ENCODE results near the gene ZNF607.
A peak's percentile ranks its signal among the peaks of the same experiment; 100 is the strongest.
"Not testable (repeated sequence)": the region's sequence is repeated elsewhere in the genome, so short reads cannot be mapped to it uniquely, and the experiment has no call there.

ZNF607 gene

GRCh38 chr19:37719111-37719926 lies at the start of gene ZNF607:
TSS of gene ZNF607 (minus strand) at chr19:37719761. CDS start at chr19:37711618, 8,143 bp downstream.
- DNase-seq (ENCODE audit: low read depth in 1 of 2, low spot score in 1 of 2) = peak; percentile 57 to 74

GRCh38 chr19:37763488-37763887 lies 43.9 kb upstream of the ZNF607 start:
- no peak for DNase-seq (ENCODE audit: low read depth in 1 of 2, low spot score in 1 of 2)

GRCh38 chr19:37757683-37758082 lies 38.1 kb upstream of the ZNF607 start:
- DNase-seq (ENCODE audit: low read depth in 1 of 2, low spot score in 1 of 2) = not testable (repeated sequence)

GRCh38 chr19:37738371-37738770 lies 18.8 kb upstream of the ZNF607 start:
- DNase-seq (ENCODE audit: low read depth in 1 of 2, low spot score in 1 of 2) = no peak

- DNase-seq (ENCODE audit: low read depth in 1 of 2, low spot score in 1 of 2) = no peak
These were observed 5.6 kb upstream of the ZNF607 start for GRCh38 chr19:37725181-37725580.

- no peak for DNase-seq (ENCODE audit: low read depth in 1 of 2, low spot score in 1 of 2)
These were observed 335 bp upstream of the ZNF607 start for GRCh38 chr19:37719927-37720265.

GRCh38 chr19:37718304-37718703 lies 1.3 kb downstream of the ZNF607 start:
- no peak for DNase-seq (ENCODE audit: low read depth in 1 of 2, low spot score in 1 of 2)

GRCh38 chr19:37716140-37716539 lies 3.4 kb downstream of the ZNF607 start:
- no peak for DNase-seq (ENCODE audit: low read depth in 1 of 2, low spot score in 1 of 2)

GRCh38 chr19:37706052-37706605 lies 13.4 kb downstream of the ZNF607 start:
- no peak for DNase-seq (ENCODE audit: low read depth in 1 of 2, low spot score in 1 of 2)

GRCh38 chr19:37699057-37699456 lies 20.5 kb downstream of the ZNF607 start:
- DNase-seq (ENCODE audit: low read depth in 1 of 2, low spot score in 1 of 2) = no peak

GRCh38 chr19:37698216-37698615 lies 21.3 kb downstream of the ZNF607 start:
- no peak for DNase-seq (ENCODE audit: low read depth in 1 of 2, low spot score in 1 of 2)

GRCh38 chr19:37695144-37695899 lies 24.2 kb downstream of the ZNF607 start:
- DNase-seq (ENCODE audit: low read depth in 1 of 2, low spot score in 1 of 2) = no peak

GRCh38 chr19:37692956-37693620 lies 26.5 kb downstream of the ZNF607 start:
- DNase-seq (ENCODE audit: low read depth in 1 of 2, low spot score in 1 of 2) = no peak

- peak; percentile 51 to 62 for DNase-seq (ENCODE audit: low read depth in 1 of 2, low spot score in 1 of 2)
These were observed 27.6 kb downstream of the ZNF607 start for GRCh38 chr19:37691881-37692504.

GRCh38 chr19:37683520-37683919 lies 36.0 kb downstream of the ZNF607 start:
- DNase-seq (ENCODE audit: low read depth in 1 of 2, low spot score in 1 of 2) = no peak

GRCh38 chr19:37669450-37669914 lies 50.1 kb downstream of the ZNF607 start:
- DNase-seq (ENCODE audit: low read depth in 1 of 2, low spot score in 1 of 2) = no peak

- DNase-seq (ENCODE audit: low read depth in 1 of 2, low spot score in 1 of 2) = not testable (repeated sequence)
These were observed 62.4 kb downstream of the ZNF607 start for GRCh38 chr19:37657157-37657556.

- peak; percentile 69 to 78 for DNase-seq (ENCODE audit: low read depth in 1 of 2, low spot score in 1 of 2)
These were observed 63.7 kb downstream of the ZNF607 start for GRCh38 chr19:37655689-37656371.

GRCh38 chr19:37655301-37655688 lies 64.3 kb downstream of the ZNF607 start, which contains the start of gene ZFP30:
TSS of gene ZFP30 (minus strand) at chr19:37655465. CDS start at chr19:37647822, 7,643 bp downstream.
- peak; percentile 68 to 69 for DNase-seq (ENCODE audit: low read depth in 1 of 2, low spot score in 1 of 2)

GRCh38 chr19:37654629-37655300 lies 64.8 kb downstream of the ZNF607 start:
- peak in 1 of 2 donors; percentile 5 for DNase-seq (ENCODE audit: low read depth in 1 of 2, low spot score in 1 of 2)
